A549 (cell line): ENCODE results near the gene MRPL11.

Experiments used
- CHD2 ChIP-seq: fragments of 150-350 bp; IDR thresholded peaks from 2 replicates; pipeline ENCODE4 v1.6.1; 2014; ENCODE audit warnings: low read length; ENCODE audit not compliant: partially characterized antibody
- RFX5 ChIP-seq: fragments of 450-650 bp; IDR thresholded peaks from 2 replicates; pipeline ENCODE4 v1.7.1; 2014; ENCODE audit warnings: antibody characterized with exemption, mild to moderate bottlenecking, moderate library complexity
- USF2 ChIP-seq: fragments of 450-650 bp; IDR thresholded peaks from 2 replicates; pipeline ENCODE4 v1.6.1; 2014; ENCODE audit warnings: antibody characterized with exemption
- TF ChIP-seq, protein P1 (sequence below): fragments of >200 bp; sonication (Bioruptor Twin); formaldehyde crosslinking; IDR thresholded peaks from 3 replicates; pipeline ENCODE4 v1.5.1; 2016

DNA sequence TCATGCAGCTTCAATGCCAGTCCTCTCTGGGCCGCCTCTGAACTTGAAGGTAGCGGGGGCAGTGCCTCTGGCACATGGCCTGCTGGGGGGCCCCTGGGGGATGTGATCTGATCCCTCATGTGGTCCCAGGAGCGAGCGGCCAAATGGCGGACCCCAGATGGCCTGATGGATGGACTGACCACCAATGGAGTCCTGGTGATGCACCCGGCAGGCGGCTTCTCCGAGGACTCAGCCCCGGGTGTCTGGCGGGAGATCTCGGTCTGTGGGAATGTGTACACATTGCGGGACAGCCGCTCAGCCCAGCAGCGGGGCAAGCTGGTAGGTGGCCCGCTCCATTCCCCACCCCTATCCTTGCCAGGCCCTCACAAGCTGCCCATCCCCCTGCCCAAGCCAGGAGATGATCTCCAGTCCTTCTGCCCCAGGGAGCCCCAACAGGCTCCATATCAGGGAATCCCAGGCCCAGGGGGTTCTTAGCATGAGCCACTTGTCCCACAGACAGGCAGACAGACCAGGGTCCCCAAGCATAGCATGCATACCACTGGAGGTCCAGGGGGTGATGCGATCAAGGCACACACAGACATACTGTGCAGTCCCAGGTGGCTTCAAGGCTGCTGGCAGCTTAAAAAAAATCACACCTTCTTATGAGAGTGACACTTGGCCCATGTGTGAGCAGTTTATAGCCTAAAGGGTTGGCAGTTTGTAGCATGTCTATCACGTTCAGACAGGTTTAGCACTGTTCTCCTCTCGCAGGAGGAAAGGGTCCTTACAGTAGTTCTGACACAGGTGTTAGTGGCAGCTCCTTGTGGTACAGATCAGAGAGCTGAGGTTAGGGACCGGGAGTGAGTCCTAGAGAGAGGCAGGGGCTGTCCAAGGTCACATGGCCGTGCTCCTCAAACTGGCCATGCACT lies 35.2 kb upstream of the MRPL11 start:
- TF ChIP-seq, protein P1, sequence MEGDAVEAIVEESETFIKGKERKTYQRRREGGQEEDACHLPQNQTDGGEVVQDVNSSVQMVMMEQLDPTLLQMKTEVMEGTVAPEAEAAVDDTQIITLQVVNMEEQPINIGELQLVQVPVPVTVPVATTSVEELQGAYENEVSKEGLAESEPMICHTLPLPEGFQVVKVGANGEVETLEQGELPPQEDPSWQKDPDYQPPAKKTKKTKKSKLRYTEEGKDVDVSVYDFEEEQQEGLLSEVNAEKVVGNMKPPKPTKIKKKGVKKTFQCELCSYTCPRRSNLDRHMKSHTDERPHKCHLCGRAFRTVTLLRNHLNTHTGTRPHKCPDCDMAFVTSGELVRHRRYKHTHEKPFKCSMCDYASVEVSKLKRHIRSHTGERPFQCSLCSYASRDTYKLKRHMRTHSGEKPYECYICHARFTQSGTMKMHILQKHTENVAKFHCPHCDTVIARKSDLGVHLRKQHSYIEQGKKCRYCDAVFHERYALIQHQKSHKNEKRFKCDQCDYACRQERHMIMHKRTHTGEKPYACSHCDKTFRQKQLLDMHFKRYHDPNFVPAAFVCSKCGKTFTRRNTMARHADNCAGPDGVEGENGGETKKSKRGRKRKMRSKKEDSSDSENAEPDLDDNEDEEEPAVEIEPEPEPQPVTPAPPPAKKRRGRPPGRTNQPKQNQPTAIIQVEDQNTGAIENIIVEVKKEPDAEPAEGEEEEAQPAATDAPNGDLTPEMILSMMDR: no peak
- TF ChIP-seq USF2 (no peak), RFX5 (no peak), CHD2 (no peak)
